PC-3 (cell line): Measurements from ENCODE around the gene TMPRSS11F.

ENCODE experiments used
- EZH2 ChIP-seq: fragments of 300-600 bp; sonication (generic); IDR thresholded peaks from one replicate; pipeline ENCODE4 v1.6.1; 2017; ENCODE audit warnings: antibody characterized with exemption, mild to moderate bottlenecking, low read length; ENCODE audit not compliant: unreplicated experiment
- TF ChIP-seq, protein P1 (sequence below): fragments of 300-600 bp; sonication (generic); conservative IDR thresholded peaks from 2 replicates; pipeline ENCODE4 v1.5.1; 2017; ENCODE audit warnings: antibody characterized with exemption, low read depth, mild to moderate bottlenecking, low read length

DNA sequence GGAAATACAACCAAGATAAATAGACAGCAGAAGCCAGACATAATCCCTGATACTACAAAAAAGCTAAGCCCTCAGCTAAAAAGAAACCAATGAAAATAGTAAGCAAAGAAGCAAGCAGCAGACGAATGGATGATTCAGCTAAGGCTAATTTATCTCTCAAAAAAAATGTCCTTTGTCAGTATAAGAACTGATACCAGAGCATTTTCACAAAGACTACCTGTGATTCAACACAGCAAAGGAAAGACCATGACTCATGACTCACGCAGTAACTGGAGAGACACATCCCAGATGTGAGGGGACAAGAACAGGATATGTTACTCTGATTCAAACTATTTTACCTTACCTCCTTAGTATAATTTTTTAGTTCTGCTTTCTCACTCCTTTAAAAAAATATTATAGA is 22.7 kb upstream of the TMPRSS11F start:
- TF ChIP-seq EZH2, result no peak
- TF ChIP-seq, protein P1, sequence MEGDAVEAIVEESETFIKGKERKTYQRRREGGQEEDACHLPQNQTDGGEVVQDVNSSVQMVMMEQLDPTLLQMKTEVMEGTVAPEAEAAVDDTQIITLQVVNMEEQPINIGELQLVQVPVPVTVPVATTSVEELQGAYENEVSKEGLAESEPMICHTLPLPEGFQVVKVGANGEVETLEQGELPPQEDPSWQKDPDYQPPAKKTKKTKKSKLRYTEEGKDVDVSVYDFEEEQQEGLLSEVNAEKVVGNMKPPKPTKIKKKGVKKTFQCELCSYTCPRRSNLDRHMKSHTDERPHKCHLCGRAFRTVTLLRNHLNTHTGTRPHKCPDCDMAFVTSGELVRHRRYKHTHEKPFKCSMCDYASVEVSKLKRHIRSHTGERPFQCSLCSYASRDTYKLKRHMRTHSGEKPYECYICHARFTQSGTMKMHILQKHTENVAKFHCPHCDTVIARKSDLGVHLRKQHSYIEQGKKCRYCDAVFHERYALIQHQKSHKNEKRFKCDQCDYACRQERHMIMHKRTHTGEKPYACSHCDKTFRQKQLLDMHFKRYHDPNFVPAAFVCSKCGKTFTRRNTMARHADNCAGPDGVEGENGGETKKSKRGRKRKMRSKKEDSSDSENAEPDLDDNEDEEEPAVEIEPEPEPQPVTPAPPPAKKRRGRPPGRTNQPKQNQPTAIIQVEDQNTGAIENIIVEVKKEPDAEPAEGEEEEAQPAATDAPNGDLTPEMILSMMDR, result no peak
